Endothelial cell of umbilical vein (primary cell): ENCODE results near the gene TBC1D19. TPM values are rescaled to one million over a fixed set of nuclear protein-coding genes. Genes with fewer than 3 reads are reported as not detected.

Experiments used
- BruUV-seq: library from RNA; stranded (reverse); fragments of 400-500 nt; replicated peaks from 2 replicates; lab custom pipeline; 2021; lab: Mats Ljungman, UMichigan
- CTCF ChIA-PET: fragments of 300-600, 350-600 bp; sonication (Branson Sonifier 250); formaldehyde crosslinking; loops from one replicate; lab custom pipeline; 2021; ENCODE audit warnings: antibody characterized with exemption, inconsistent platforms; lab: Charles Lee
- POLR2A ChIA-PET: fragments of 300-600, 350-600 bp; sonication (Branson Sonifier 250); formaldehyde crosslinking; loops from one replicate; lab custom pipeline; 2021; ENCODE audit warnings: antibody characterized with exemption, inconsistent platforms; lab: Charles Lee
- DNase-seq: peaks from one replicate; pipeline ENCODE4 v3.0.0-alpha.2; 2011; ENCODE audit warnings: low read depth, low spot score
- FAIRE-seq: peaks from 2 replicates; lab custom pipeline; 2011; peaks lifted over from hg19 to GRCh38; lab: Jason Lieb, UNC
- H2AFZ ChIP-seq: 2 replicates; pipeline ENCODE4 v1.6.0; 2012; ENCODE audit warnings: low read depth, low read length, control low read depth, inconsistent platforms
- H3K27ac ChIP-seq: 2 replicates; pipeline ENCODE4 v1.5.1; 2011; ENCODE audit warnings: low read depth, mild to moderate bottlenecking, control low read depth, low read length, moderate library complexity; ENCODE audit not compliant: insufficient read depth
- H3K27me3 ChIP-seq, 2 experiments: 2 replicates each; pipeline versions ENCODE4 v1.6.0 to v1.6.1; 2011; ENCODE audit warnings: low read length in 2 of 2, mixed read lengths in 1 of 2; ENCODE audit not compliant: control insufficient read depth in 2 of 2, insufficient read depth in 2 of 2
- H3K36me3 ChIP-seq, 2 experiments: 2 replicates in 1 of 2; 3 replicates in 1 of 2; pipeline ENCODE4 v1.5.1; 2011; ENCODE audit warnings: low read length in 2 of 2, mild to moderate bottlenecking in 1 of 2, moderate library complexity in 1 of 2; ENCODE audit not compliant: control insufficient read depth in 2 of 2, insufficient read depth in 2 of 2; ENCODE audit errors: extremely low read depth in 1 of 2
- H3K4me1 ChIP-seq: 3 replicates; pipeline ENCODE4 v1.5.1; 2011; ENCODE audit warnings: mild to moderate bottlenecking, low read length; ENCODE audit not compliant: control insufficient read depth, insufficient read depth; ENCODE audit errors: extremely low read depth
- H3K4me2 ChIP-seq: 2 replicates; pipeline ENCODE4 v1.6.1; 2011; ENCODE audit warnings: low read length, control low read depth, mixed read lengths; ENCODE audit not compliant: insufficient read depth
- H3K4me3 ChIP-seq, 3 experiments: fragments of 200-600 bp in 1 of 3; sonication (generic), shearing (Covaris generic) in 1 of 3; replicated peaks in 1 of 3; 2 replicates each; pipeline ENCODE4 v1.5.1; 2011 to 2016; ENCODE audit warnings: control low read depth in 3 of 3, low read length in 3 of 3, mild to moderate bottlenecking in 2 of 3, inconsistent platforms in 1 of 3, low read depth in 1 of 3, moderate library complexity in 1 of 3; ENCODE audit not compliant: insufficient read depth in 1 of 3
- H3K79me2 ChIP-seq: 2 replicates; pipeline ENCODE4 v1.6.0; 2012; ENCODE audit warnings: low read length, inconsistent platforms; ENCODE audit not compliant: control insufficient read depth, insufficient read depth
- H3K9ac ChIP-seq: replicated peaks from 2 replicates; pipeline ENCODE3; 2011; ENCODE audit warnings: low read length, control low read depth; ENCODE audit not compliant: insufficient read depth; ENCODE audit errors: extremely low read depth
- H3K9me1 ChIP-seq: replicated peaks from 3 replicates; pipeline ENCODE4 v1.6.0; 2011; ENCODE audit warnings: mild to moderate bottlenecking, low read length; ENCODE audit not compliant: control insufficient read depth, insufficient read depth; ENCODE audit errors: extremely low read depth
- H3K9me3 ChIP-seq: replicated peaks from 2 replicates; pipeline ENCODE4 v1.5.1; 2012; ENCODE audit warnings: low read length, inconsistent platforms; ENCODE audit not compliant: control insufficient read depth, insufficient read depth
- H4K20me1 ChIP-seq: replicated peaks from 2 replicates; pipeline ENCODE3; 2011; ENCODE audit warnings: mild to moderate bottlenecking, low read length; ENCODE audit not compliant: control insufficient read depth, insufficient read depth; ENCODE audit errors: extremely low read depth
- EZH2 ChIP-seq: IDR thresholded peaks from 2 replicates; pipeline ENCODE4 v1.6.1; 2012; ENCODE audit warnings: borderline replicate concordance, low read depth, mild to moderate bottlenecking, moderate library complexity, low read length, inconsistent platforms; ENCODE audit not compliant: severe bottlenecking
- FOS ChIP-seq: IDR thresholded peaks from 2 replicates; pipeline ENCODE4 v1.6.1; 2011; ENCODE audit warnings: mild to moderate bottlenecking, low read length, moderate library complexity, borderline replicate concordance; ENCODE audit not compliant: insufficient read depth
- GATA2 ChIP-seq: IDR thresholded peaks from 2 replicates; pipeline ENCODE4 v1.7.0; 2011; ENCODE audit warnings: low read depth, mild to moderate bottlenecking, moderate library complexity, mixed read lengths, low read length; ENCODE audit not compliant: insufficient read length, insufficient read depth
- JUN ChIP-seq: IDR thresholded peaks from 2 replicates; pipeline ENCODE4 v1.6.1; 2011; ENCODE audit warnings: borderline replicate concordance, low read depth; ENCODE audit not compliant: insufficient read length, insufficient read depth
- POLR2AphosphoS5 ChIP-seq: IDR thresholded peaks from 2 replicates; pipeline ENCODE4 v1.6.1; 2012; ENCODE audit warnings: low read depth, mild to moderate bottlenecking, control low read depth, low read length, moderate library complexity; ENCODE audit not compliant: insufficient read depth
- dilution Hi-C: fragments of 300-500 bp; cut with MboI; formaldehyde crosslinking; loops from one replicate; pipeline ENCODE4 v1.15.0; 2019; ENCODE audit warnings: low sequenced_read_pairs; ENCODE audit not compliant: extremely low pct_ligation_motif_present
- intact Hi-C: fragments of 100-400 bp; cut with micrococcal nuclease; formaldehyde crosslinking; loops from one replicate; pipeline ENCODE4 v1.10.0; 2022
- polyA plus RNA-seq, 4 experiments: library from polyadenylated mRNA; depleted of rRNA in 3 of 4; stranded (reverse) in 3 of 4; unstranded in 1 of 4; fragments of >200 nt; gene quantifications; 2 replicates each; pipeline versions ENCODE4 v1.2.1 to v1.2.3, GENCODE V29; 2011 to 2012; ENCODE audit warnings: missing spikeins in 1 of 4
- total RNA-seq: library from RNA; stranded (reverse); gene quantifications from 2 replicates; pipeline ENCODE4 v1.2.3, GENCODE V29; 2021
- TF ChIP-seq, protein P1 (sequence below), 2 donors: IDR thresholded peaks; 1 replicate in 1 of 2; 2 replicates in 1 of 2; pipeline ENCODE4 v1.5.1; 2011; ENCODE audit warnings: low read length in 2 of 2, mild to moderate bottlenecking in 2 of 2, moderate library complexity in 2 of 2, control low read depth in 1 of 2, inconsistent platforms in 1 of 2, low read depth in 1 of 2; ENCODE audit not compliant: insufficient read depth in 1 of 2; ENCODE audit errors: extremely low read depth in 1 of 2
- TF ChIP-seq, protein P2 (sequence below): IDR thresholded peaks from 2 replicates; pipeline ENCODE4 v1.6.1; 2011; ENCODE audit not compliant: insufficient read depth, insufficient read length

The TBC1D19 gene
- total and polyA plus RNA-seq, 2 donors (not counting 3 experiments of a cell fraction or from before 2014, with no cell fraction given) = 4.4 to 5.9 TPM

DNA sequence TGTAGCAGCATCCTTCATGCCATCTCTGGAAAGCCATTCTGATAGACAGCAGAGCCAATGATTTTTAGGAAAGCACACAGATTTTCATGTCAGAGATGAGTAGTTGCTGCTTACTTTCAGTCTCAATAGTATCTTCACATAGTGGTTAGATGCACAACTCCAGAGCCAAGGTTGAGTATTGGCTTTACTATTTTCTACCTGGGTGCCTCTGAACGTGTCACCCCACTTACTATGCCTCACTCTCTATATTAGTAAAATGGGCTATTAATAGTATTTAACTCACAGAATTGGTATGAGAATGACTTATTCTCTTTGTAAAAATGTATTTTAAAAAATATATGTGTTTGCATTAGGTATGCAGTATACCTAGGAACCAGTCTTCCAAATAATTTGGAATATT is 168.0 kb downstream of the TBC1D19 start:
- H4K20me1 ChIP-seq = no peaks in the 10 kb centered on the region
- no peak overlapping the region for H3K4me2 ChIP-seq
- H3K9me3 ChIP-seq = no peaks in the 10 kb centered on the region
- H3K27ac ChIP-seq = no peak overlapping the region
- dilution Hi-C loops (no loop called here), intact Hi-C loops (no loop called here)
- FAIRE-seq = no peak
- no peak overlapping the region for H3K9ac ChIP-seq
- no peaks in the 10 kb centered on the region for H3K27me3 ChIP-seq
- no peak overlapping the region for H2AFZ ChIP-seq
- no TSS peak for BruUV-seq
- no peaks in the 10 kb centered on the region for H3K79me2 ChIP-seq
- H3K4me1 ChIP-seq = no peaks in the 10 kb centered on the region
- H3K36me3 ChIP-seq = no peaks in the 10 kb centered on the region
- no peak for DNase-seq
- ChIA-PET CTCF (no interaction called here), POLR2A (no interaction called here)
- TF ChIP-seq GATA2 (no peak), FOS (no peak), POLR2AphosphoS5 (no peak), JUN (no peak), EZH2 (no peak)
- TF ChIP-seq, protein P1, sequence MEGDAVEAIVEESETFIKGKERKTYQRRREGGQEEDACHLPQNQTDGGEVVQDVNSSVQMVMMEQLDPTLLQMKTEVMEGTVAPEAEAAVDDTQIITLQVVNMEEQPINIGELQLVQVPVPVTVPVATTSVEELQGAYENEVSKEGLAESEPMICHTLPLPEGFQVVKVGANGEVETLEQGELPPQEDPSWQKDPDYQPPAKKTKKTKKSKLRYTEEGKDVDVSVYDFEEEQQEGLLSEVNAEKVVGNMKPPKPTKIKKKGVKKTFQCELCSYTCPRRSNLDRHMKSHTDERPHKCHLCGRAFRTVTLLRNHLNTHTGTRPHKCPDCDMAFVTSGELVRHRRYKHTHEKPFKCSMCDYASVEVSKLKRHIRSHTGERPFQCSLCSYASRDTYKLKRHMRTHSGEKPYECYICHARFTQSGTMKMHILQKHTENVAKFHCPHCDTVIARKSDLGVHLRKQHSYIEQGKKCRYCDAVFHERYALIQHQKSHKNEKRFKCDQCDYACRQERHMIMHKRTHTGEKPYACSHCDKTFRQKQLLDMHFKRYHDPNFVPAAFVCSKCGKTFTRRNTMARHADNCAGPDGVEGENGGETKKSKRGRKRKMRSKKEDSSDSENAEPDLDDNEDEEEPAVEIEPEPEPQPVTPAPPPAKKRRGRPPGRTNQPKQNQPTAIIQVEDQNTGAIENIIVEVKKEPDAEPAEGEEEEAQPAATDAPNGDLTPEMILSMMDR (IDR thresholded peaks at IDR 0.05; ENCODE audit: extremely low read depth in 1 of 2, insufficient read depth in 1 of 2, low read depth in 1 of 2, low read length in 2 of 2) = no peak
- TF ChIP-seq, protein P2, sequence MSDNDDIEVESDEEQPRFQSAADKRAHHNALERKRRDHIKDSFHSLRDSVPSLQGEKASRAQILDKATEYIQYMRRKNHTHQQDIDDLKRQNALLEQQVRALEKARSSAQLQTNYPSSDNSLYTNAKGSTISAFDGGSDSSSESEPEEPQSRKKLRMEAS = no peak
- H3K4me3 ChIP-seq = no peak overlapping the region
- H3K9me1 ChIP-seq = no peaks in the 10 kb centered on the region
